Suprapubic skin (tissue), 4 donors: ENCODE measurements around the gene GGA1. TPM values are rescaled to one million over a fixed set of nuclear protein-coding genes. Genes with fewer than 3 reads are reported as not detected.
"Not testable (repeated sequence)": the region's sequence is repeated elsewhere in the genome, so short reads cannot be mapped to it uniquely, and the experiment has no call there.

Source experiments
- DNase-seq, 2 donors: peaks; one replicate each; pipeline ENCODE4 v3.0.0-alpha.2; 2019; ENCODE audit warnings: low spot score in 2 of 2
- H3K27ac ChIP-seq: fragments of 200-600 bp; sonication (generic); one replicate; pipeline ENCODE4 v1.5.1; 2019
- H3K27me3 ChIP-seq: fragments of 200-600 bp; sonication (generic); one replicate; pipeline ENCODE4 v1.5.1; 2019
- H3K36me3 ChIP-seq: fragments of 200-600 bp; sonication (generic); one replicate; pipeline ENCODE4 v1.5.1; 2019
- H3K4me1 ChIP-seq: fragments of 200-600 bp; sonication (generic); one replicate; pipeline ENCODE4 v1.5.1; 2019
- H3K4me3 ChIP-seq: fragments of 200-600 bp; sonication (generic); one replicate; pipeline ENCODE4 v1.5.1; 2019; ENCODE audit warnings: mild to moderate bottlenecking
- H3K9me3 ChIP-seq: fragments of 200-600 bp; sonication (generic); one replicate; pipeline ENCODE4 v1.5.1; 2019
- EP300 ChIP-seq: sonication (generic); formaldehyde crosslinking; IDR thresholded peaks from one replicate; pipeline ENCODE4 v1.6.1; 2017; ENCODE audit warnings: antibody characterized with exemption
- POLR2A ChIP-seq, 2 donors: fragments of 450-650 bp; IDR thresholded peaks; one replicate each; pipeline ENCODE4 v1.6.1; 2017; ENCODE audit warnings: antibody characterized with exemption in 2 of 2, mild to moderate bottlenecking in 2 of 2, moderate library complexity in 2 of 2
- POLR2AphosphoS5 ChIP-seq, 3 donors: sonication (generic); formaldehyde crosslinking; IDR thresholded peaks; one replicate each; pipeline ENCODE4 v1.6.1; 2017; ENCODE audit warnings: antibody characterized with exemption in 3 of 3
- WGBS: methylation state at CpG from one replicate; pipeline ENCODE4 v1.1.5; 2018; 5-methylcytosine and 5-hydroxymethylcytosine counted together
- total RNA-seq, 4 donors: library from RNA; depleted of rRNA; stranded (reverse); fragments of >200 nt; gene quantifications; one replicate each; pipeline ENCODE4 v1.1.0, GENCODE V29; 2016
- TF ChIP-seq, protein P1 (sequence below), 2 donors: fragments of 200-600 bp in 1 of 2; fragments of 450-650 bp in 1 of 2; sonication (generic) in 1 of 2; IDR thresholded peaks; one replicate each; pipeline ENCODE4 v1.5.1; 2016 to 2019; ENCODE audit warnings: antibody characterized with exemption in 2 of 2, mild to moderate bottlenecking in 1 of 2, moderate library complexity in 1 of 2

Gene GGA1
- total RNA-seq, 4 donors from 2014 or later = 52.8 to 124 (median 65.3) TPM

GRCh38 chr22:37601540-37602442 is 6.8 kb upstream of the GGA1 start:
- peaks cover 19% of the 10 kb centered on the region for H3K4me1 ChIP-seq
- H3K9me3 ChIP-seq = no peaks in the 10 kb centered on the region
- 53% methylated on average over 14 of the region's 14 CpGs for WGBS
- H3K4me3 ChIP-seq = no peak overlapping the region
- no peaks in the 10 kb centered on the region for H3K36me3 ChIP-seq
- H3K27ac ChIP-seq = peak overlapping the region; percentile 7
- DNase-seq = no peak
- TF ChIP-seq, protein P1, sequence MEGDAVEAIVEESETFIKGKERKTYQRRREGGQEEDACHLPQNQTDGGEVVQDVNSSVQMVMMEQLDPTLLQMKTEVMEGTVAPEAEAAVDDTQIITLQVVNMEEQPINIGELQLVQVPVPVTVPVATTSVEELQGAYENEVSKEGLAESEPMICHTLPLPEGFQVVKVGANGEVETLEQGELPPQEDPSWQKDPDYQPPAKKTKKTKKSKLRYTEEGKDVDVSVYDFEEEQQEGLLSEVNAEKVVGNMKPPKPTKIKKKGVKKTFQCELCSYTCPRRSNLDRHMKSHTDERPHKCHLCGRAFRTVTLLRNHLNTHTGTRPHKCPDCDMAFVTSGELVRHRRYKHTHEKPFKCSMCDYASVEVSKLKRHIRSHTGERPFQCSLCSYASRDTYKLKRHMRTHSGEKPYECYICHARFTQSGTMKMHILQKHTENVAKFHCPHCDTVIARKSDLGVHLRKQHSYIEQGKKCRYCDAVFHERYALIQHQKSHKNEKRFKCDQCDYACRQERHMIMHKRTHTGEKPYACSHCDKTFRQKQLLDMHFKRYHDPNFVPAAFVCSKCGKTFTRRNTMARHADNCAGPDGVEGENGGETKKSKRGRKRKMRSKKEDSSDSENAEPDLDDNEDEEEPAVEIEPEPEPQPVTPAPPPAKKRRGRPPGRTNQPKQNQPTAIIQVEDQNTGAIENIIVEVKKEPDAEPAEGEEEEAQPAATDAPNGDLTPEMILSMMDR (IDR thresholded peaks at IDR 0.05) = no peak
- TF ChIP-seq POLR2AphosphoS5 (IDR thresholded peaks at IDR 0.05) = no peak
- no peak for TF ChIP-seq POLR2A (IDR thresholded peaks at IDR 0.05)
- TF ChIP-seq EP300 = no peak
- no peaks in the 10 kb centered on the region for H3K27me3 ChIP-seq

- not testable (repeated sequence) for H3K4me3 ChIP-seq
- WGBS = 95% methylated on average over 5 of the region's 5 CpGs
- H3K27ac ChIP-seq = peak overlapping the region; percentile 7
These were observed 5.9 kb upstream of the GGA1 start for GRCh38 chr22:37602546-37603277.

DNA sequence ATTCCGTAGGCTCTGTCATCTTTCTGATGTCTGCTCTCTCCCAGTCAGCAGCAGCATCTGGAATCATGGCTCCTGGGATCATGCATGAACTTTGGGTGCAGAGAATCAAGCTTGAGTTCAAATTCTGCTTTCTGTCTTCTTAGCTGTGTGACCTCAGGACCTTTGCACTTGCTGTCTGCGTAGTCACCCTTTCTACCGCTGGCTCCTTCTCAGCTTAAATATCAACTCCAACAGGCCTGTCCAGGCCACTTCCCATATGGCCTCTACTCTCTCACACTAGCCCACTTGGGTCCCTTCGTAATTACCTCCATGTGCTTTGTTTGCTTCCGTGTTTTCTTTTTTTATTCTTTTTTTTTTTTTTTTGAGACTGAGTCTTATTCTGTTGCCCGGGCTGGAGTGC is 4.6 kb upstream of the GGA1 start:
- H3K4me3 ChIP-seq = no peak overlapping the region
- no peak overlapping the region for H3K27ac ChIP-seq
- no peaks in the 10 kb centered on the region for H3K27me3 ChIP-seq
- H3K36me3 ChIP-seq = no peaks in the 10 kb centered on the region
- no peaks in the 10 kb centered on the region for H3K9me3 ChIP-seq
- 89% methylated on average over 6 of the region's 6 CpGs for WGBS
- DNase-seq = no peak
- H3K4me1 ChIP-seq = peaks cover 32% of the 10 kb centered on the region
- TF ChIP-seq POLR2AphosphoS5 (IDR thresholded peaks at IDR 0.05) = no peak
- TF ChIP-seq POLR2A (IDR thresholded peaks at IDR 0.05) = no peak
- no peak for TF ChIP-seq EP300
- TF ChIP-seq, protein P1 (IDR thresholded peaks at IDR 0.05) = no peak

More at GRCh38 chr22:37602546-37603277, 5.9 kb upstream of the GGA1 start:
- H3K27me3 ChIP-seq, H3K36me3 ChIP-seq, DNase-seq, H3K9me3 ChIP-seq: not testable (repeated sequence)
- H3K4me1 ChIP-seq = peaks cover 28% of the 10 kb centered on the region

- Histone ChIP-seq H3K4me3 (no peak overlapping the region), H3K36me3 (no peaks in the 10 kb centered on the region), H3K4me1 (peaks cover 37% of the 10 kb centered on the region), H3K27me3 (no peaks in the 10 kb centered on the region), H3K27ac (no peak overlapping the region), H3K9me3 (no peaks in the 10 kb centered on the region)
- no peak for TF ChIP-seq POLR2A (IDR thresholded peaks at IDR 0.05)
- no peak for TF ChIP-seq POLR2AphosphoS5 (IDR thresholded peaks at IDR 0.05)
- TF ChIP-seq, protein P1 (IDR thresholded peaks at IDR 0.05) = no peak
- no peak for TF ChIP-seq EP300
- DNase-seq = no peak
- WGBS = 60% methylated on average over 5 of the region's 5 CpGs
These were observed 3.8 kb upstream of the GGA1 start for GRCh38 chr22:37604875-37605274.

DNA sequence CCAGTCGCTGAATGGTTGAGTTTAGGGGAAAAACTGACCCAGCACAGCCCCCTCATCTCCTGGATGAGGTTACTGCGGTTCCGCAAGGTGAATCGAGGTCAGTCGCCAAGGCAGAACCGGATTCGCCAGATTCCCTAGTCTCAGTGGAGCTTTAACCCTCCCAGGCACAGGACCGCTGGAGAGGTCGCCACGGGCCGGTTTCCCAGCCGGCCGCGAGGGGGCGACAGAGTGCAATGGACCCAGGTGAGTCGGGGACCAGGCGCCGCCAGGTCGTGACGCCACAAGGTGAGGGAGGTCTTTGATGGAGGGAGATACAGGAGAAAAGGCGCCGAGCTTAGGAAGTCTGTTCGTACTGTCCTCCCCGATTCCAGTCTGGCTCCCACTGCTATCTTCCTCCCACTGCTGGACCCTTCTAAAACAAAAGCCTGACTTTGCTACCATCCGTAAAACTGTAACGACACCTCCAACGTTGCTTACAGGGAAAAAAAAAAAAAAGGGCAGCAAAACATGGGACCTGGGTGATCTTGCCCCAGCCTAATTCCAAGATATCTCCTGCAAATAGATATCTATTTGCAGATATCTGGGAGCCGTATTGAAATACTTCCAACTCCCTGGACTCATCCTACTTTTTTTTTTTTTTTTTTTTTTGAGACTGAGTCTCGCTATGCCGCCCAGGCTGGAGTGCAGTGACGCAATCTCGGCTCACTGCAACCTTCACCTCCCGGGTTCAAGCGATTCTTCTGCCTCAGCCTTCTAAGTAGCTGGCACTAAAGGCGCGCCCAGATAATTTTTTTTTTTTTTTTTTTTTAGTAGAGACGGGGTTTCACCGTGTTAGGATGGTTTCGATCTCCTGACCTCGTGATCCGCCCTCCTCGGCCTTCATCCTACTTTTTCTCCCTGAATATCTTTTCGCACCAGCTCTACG is 1.4 kb upstream of the GGA1 start:
- H3K27me3 ChIP-seq = no peaks in the 10 kb centered on the region
- peak overlapping the region; percentile 89 for H3K27ac ChIP-seq
- peak overlapping the region; percentile 85 for H3K4me3 ChIP-seq
- H3K4me1 ChIP-seq = peaks cover 51% of the 10 kb centered on the region
- no peaks in the 10 kb centered on the region for H3K36me3 ChIP-seq
- DNase-seq = peak; percentile 88 to 90
- H3K9me3 ChIP-seq = no peaks in the 10 kb centered on the region
- 1% methylated on average over 44 of the region's 44 CpGs for WGBS
- TF ChIP-seq POLR2A (IDR thresholded peaks at IDR 0.05) = no peak
- TF ChIP-seq EP300 = no peak
- peak in 1 of 3 donors; percentile 85 for TF ChIP-seq POLR2AphosphoS5 (IDR thresholded peaks at IDR 0.05)
- TF ChIP-seq, protein P1 (IDR thresholded peaks at IDR 0.05) = peak; percentile 88 to 96
